Measurements from ENCODE around the gene FAM186B.
"Not testable (repeated sequence)": the region's sequence is repeated elsewhere in the genome, so short reads cannot be mapped to it uniquely, and the experiment has no call there.

FAM186B gene

GRCh38 chr12:49618576-49618975, 13.1 kb upstream of the FAM186B start:
- POLR2A ChIA-PET, result no interaction called here
- no peak for TF ChIP-seq CTCF (IDR thresholded peaks at IDR 0.05; ENCODE audit: control extremely low read depth, extremely low read depth, low read depth, missing control alignments)
- no peak for DNase-seq (ENCODE audit: extremely low spot score)
- CTCF ChIA-PET, result interaction anchor here (1.7 to 7.7 kb wide), 4 partner anchors 11 to 260 kb away, joined by 6 to 54 read pairs (median 10); no protein-coding TSS in a partner anchor

- no peak for TF ChIP-seq CTCF (IDR thresholded peaks at IDR 0.05; ENCODE audit: control extremely low read depth, extremely low read depth, low read depth, missing control alignments)
- ChIA-PET CTCF (no interaction called here), POLR2A (no interaction called here)
- DNase-seq (ENCODE audit: extremely low spot score), result no peak
These were observed 11.2 kb upstream of the FAM186B start for GRCh38 chr12:49616533-49617219.

GRCh38 chr12:49615725-49616124, 10.3 kb upstream of the FAM186B start:
- DNase-seq (ENCODE audit: extremely low spot score), result no peak
- POLR2A ChIA-PET, result no interaction called here
- CTCF ChIA-PET, result interaction anchor here (0.9 to 1.8 kb wide), 4 partner anchors 8 to 623 kb away, joined by 3 to 10 read pairs (median 5); partner anchors contain the start of genes FAM186B and PRPF40B
- no peak for TF ChIP-seq CTCF (IDR thresholded peaks at IDR 0.05; ENCODE audit: control extremely low read depth, extremely low read depth, low read depth, missing control alignments)

DNA sequence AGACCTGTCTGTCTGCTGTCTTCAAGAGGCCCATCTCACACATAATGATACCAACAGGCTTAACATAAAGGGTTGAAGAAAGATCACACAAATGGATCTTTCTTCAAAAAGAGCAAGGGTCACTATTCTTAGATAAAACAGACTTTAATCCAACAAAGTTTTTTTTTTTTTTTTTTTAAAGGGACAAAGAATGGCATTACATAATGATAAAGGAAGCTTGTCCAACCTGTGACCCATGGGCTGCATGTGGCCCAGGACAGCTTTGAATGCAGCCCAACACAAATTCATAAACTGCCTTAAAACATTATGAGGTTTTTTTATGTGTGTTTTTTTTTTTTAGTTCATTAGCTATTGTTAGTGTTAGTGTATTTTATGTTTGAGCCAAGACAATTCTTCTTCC, 6.8 kb upstream of the FAM186B start:
- POLR2A ChIA-PET, result interaction anchor here (0.6 kb wide), 1 partner anchor 10 kb away, joined by 4 read pairs; no protein-coding TSS in a partner anchor
- DNase-seq (ENCODE audit: extremely low spot score), result no peak
- CTCF ChIA-PET, result interaction anchor here (0.9 to 1.6 kb wide), 3 partner anchors 11 to 48 kb away, joined by 3 to 6 read pairs (median 4); partner anchors contain the start of gene PRPF40B
- TF ChIP-seq CTCF (IDR thresholded peaks at IDR 0.05; ENCODE audit: control extremely low read depth, extremely low read depth, low read depth, missing control alignments), result no peak

DNA sequence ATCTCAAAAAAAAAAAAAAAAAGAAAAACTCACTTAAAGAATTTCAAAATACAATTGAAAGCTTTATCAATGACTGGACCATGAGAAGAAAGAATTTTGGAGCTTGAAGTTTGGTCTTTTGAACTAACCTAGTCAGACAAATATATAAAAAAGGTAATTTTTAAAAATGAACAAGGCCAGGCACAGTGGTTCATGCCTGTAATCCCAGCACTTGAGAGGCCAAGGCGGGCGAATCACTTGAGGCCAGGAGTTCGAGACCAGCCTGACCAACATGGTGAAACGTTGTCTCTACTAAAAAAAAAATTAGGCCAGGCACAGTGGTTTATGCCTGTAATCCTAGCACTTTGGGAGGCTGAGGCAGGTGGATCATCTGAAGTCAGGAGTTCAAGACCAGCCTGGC, 5.3 kb upstream of the FAM186B start:
- DNase-seq (ENCODE audit: extremely low spot score); POLR2A ChIA-PET: not testable (repeated sequence)
- CTCF ChIA-PET, result interaction anchor here (0.8 to 1.6 kb wide), 3 partner anchors 13 to 53 kb away, joined by 3 to 6 read pairs (median 3); partner anchors contain the start of gene PRPF40B

GRCh38 chr12:49609875-49610154, 4.4 kb upstream of the FAM186B start:
- CTCF ChIA-PET, result no interaction called here
- TF ChIP-seq CTCF (IDR thresholded peaks at IDR 0.05; ENCODE audit: control extremely low read depth, extremely low read depth, low read depth, missing control alignments), result no peak
- POLR2A ChIA-PET, result no interaction called here
- no peak for DNase-seq (ENCODE audit: extremely low spot score)

- CTCF ChIA-PET, result no interaction called here
- TF ChIP-seq CTCF (IDR thresholded peaks at IDR 0.05; ENCODE audit: control extremely low read depth, extremely low read depth, low read depth, missing control alignments), result no peak
- no peak for DNase-seq (ENCODE audit: extremely low spot score)
- POLR2A ChIA-PET, result no interaction called here
These were observed 3.8 kb upstream of the FAM186B start for GRCh38 chr12:49609059-49609874.
